Ectodermal cell (in vitro differentiated cells): ENCODE data around the gene TMEM128.
"Not testable (repeated sequence)": the region's sequence is repeated elsewhere in the genome, so short reads cannot be mapped to it uniquely, and the experiment has no call there.

Source experiments
- H3K27ac ChIP-seq: 2 replicates; pipeline ENCODE4 v1.7.0; 2013; ENCODE audit warnings: mild to moderate bottlenecking, low read depth, low read length; ENCODE audit not compliant: insufficient read depth, poor library complexity, severe bottlenecking
- H3K27me3 ChIP-seq: 2 replicates; pipeline ENCODE4 v1.7.0; 2013; ENCODE audit warnings: mild to moderate bottlenecking, low read length; ENCODE audit not compliant: insufficient read depth, control insufficient read depth, poor library complexity, severe bottlenecking
- H3K36me3 ChIP-seq: one replicate; pipeline ENCODE4 v1.7.0; 2013; ENCODE audit warnings: low read length; ENCODE audit not compliant: control insufficient read depth, insufficient read depth
- H3K4me1 ChIP-seq: one replicate; pipeline ENCODE4 v1.7.0; 2013; ENCODE audit warnings: low read length; ENCODE audit not compliant: control insufficient read depth, insufficient read depth
- H3K4me3 ChIP-seq: 2 replicates; pipeline ENCODE4 v1.7.0; 2013; ENCODE audit warnings: low read depth, low read length, control low read depth; ENCODE audit not compliant: insufficient read depth
- H3K9me3 ChIP-seq: 2 replicates; pipeline ENCODE4 v1.7.0; 2013; ENCODE audit warnings: mild to moderate bottlenecking, low read length, moderate library complexity; ENCODE audit not compliant: control insufficient read depth
- WGBS, 2 experiments: methylation state at CpG; one replicate each; pipeline ENCODE4 v1.1.7; 2013; ENCODE audit warnings: missing lambda C conversion rate in 2 of 2; 5-methylcytosine and 5-hydroxymethylcytosine counted together

The TMEM128 gene

GRCh38 chr4:4203688-4204400, 44.2 kb downstream of the TMEM128 start:
- WGBS, 2 experiments = 89 to 90% methylated on average over 9 to 10 of the region's 10 CpGs
- no peaks in the 10 kb centered on the region for H3K36me3 ChIP-seq
- no peaks in the 10 kb centered on the region for H3K9me3 ChIP-seq
- no peak overlapping the region for H3K27ac ChIP-seq
- no peak overlapping the region for H3K4me3 ChIP-seq
- no peaks in the 10 kb centered on the region for H3K4me1 ChIP-seq
- H3K27me3 ChIP-seq = no peaks in the 10 kb centered on the region

GRCh38 chr4:4202510-4202909, 45.5 kb downstream of the TMEM128 start:
- WGBS, 2 experiments = 89 to 95% methylated on average over 3 to 4 of the region's 4 CpGs
- H3K4me3 ChIP-seq = no peak overlapping the region
- no peak overlapping the region for H3K27ac ChIP-seq
- no peaks in the 10 kb centered on the region for H3K4me1 ChIP-seq
- no peaks in the 10 kb centered on the region for H3K9me3 ChIP-seq
- no peaks in the 10 kb centered on the region for H3K36me3 ChIP-seq
- H3K27me3 ChIP-seq = no peaks in the 10 kb centered on the region

- Histone ChIP-seq H3K36me3 (no peaks in the 10 kb centered on the region), H3K27me3 (no peaks in the 10 kb centered on the region)
- WGBS, 2 experiments = 62 to 69% methylated on average over 3 to 4 of the region's 4 CpGs
These were observed 47.4 kb downstream of the TMEM128 start for GRCh38 chr4:4200624-4201023.

GRCh38 chr4:4195354-4195753, 52.7 kb downstream of the TMEM128 start:
- Histone ChIP-seq H3K4me3 (no peak overlapping the region), H3K27me3 (no peaks in the 10 kb centered on the region), H3K9me3 (no peaks in the 10 kb centered on the region), H3K27ac (no peak overlapping the region), H3K4me1 (no peaks in the 10 kb centered on the region), H3K36me3 (no peaks in the 10 kb centered on the region)
- 93% methylated on average over 3 of the region's 3 CpGs for whole genome bisulfite sequencing, 2 experiments

More at GRCh38 chr4:4200624-4201023, 47.4 kb downstream of the TMEM128 start:
- Histone ChIP-seq H3K9me3 (no peaks in the 10 kb centered on the region), H3K27ac (no peak overlapping the region), H3K4me3 (no peak overlapping the region), H3K4me1 (no peaks in the 10 kb centered on the region)

GRCh38 chr4:4188557-4188956, 59.5 kb downstream of the TMEM128 start:
- 93 to 95% methylated on average over 3 of the region's 3 CpGs for WGBS, 2 experiments
- H3K27ac ChIP-seq, H3K27me3 ChIP-seq, H3K4me3 ChIP-seq, H3K36me3 ChIP-seq, H3K9me3 ChIP-seq, H3K4me1 ChIP-seq: not testable (repeated sequence)
